SIG-M5 (cell line): Measurements from ENCODE around the gene POLR3B.
"Not testable (repeated sequence)": the region's sequence is repeated elsewhere in the genome, so short reads cannot be mapped to it uniquely, and the experiment has no call there.

Experiments
- DNase-seq: peaks from one replicate; lab custom pipeline; 2025; lab: John Stamatoyannopoulos, UW

The POLR3B gene

DNA sequence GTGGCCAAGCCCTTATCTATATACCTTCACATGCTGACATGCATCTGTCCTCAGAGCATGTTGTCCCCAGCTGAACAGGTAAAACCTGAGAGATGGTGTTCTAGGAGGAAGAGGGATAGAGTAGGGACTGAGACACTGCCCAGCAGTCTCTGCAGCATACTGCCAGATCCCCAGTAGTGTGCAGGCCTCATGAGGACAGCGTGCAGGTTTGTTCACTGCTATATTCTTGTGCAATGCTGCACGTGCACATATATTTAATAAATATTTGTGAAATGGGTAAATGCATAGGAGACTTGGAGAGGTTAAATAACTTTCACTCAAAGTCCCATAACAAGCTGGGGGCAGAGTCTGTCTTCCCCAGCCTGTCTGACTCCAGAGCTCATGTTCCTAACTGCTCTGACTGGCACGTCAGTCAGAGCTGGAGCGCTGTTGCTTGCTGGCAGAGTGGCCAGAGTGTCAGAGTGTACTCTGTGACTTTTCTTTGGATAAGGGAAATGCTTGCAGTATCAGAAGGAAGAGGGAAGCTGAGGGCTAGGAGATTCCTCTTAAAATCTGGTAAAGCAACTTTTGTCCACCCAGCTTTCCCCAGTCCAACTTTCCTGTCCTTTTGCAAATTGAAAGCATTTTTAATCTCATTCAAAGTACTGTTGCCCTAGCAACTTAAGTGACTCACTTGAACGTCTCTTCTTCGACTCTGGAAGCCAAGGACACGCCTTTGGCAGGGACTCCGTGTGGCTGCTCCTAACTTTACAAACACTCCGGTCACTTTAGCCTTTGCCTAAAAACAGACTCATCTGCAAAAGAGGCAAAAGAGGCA, 14.9 kb upstream of the POLR3B start:
- no peak for DNase-seq

DNA sequence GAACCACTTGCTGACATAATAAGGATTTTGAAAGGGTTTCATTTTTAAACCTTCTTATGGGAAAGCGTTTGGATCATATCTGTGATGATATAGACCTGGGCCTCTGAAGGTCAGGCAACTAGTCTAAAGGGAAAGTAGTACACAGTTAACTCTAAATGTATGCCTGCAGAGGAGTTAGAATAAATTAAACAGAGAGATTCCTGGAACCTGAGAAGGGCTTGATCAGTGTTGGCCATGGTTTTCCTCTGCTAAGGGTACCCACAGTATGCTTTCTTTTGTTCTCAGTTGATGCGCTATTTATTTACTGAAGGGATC, 14.4 kb upstream of the POLR3B start:
- DNase-seq = no peak

DNA sequence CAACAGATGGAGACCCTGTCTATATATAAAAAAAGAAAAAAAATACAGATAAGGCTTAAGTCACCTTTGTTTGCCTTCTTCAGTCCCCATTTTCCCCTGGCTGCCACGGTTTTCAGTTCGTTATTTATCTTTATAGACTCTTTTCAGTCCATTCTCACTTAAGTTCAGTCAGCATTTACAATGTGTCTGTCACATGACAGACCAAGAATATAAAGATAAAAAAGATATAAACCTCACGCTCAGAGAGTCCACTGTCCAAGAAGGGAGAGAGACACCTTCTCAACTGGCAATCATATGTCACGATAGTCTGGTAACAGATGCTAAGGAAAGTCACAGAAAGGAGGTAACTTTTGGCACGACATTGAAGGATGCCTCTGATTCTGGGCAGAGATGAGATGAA, 13.4 kb upstream of the POLR3B start:
- no peak for DNase-seq

DNA sequence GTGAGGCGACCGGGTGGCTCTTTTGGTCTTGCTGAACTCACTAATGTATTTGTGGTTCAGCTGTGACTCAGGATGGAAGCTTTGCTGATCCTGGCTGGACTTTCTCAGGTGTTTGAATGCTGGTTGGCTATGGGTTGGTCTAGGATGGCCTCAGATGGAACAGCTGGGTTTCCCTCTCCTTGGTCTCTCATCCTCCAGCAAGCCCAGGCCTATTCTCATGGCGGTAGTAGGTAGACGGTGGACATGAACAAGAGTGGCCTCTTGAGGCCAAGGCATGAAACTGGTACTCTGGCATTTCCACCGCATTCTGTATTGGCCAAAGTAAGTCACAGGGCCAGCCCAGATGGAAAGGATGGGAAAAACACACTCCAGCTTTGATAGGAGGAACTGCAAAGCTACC, 11.8 kb upstream of the POLR3B start:
- no peak for DNase-seq

DNA sequence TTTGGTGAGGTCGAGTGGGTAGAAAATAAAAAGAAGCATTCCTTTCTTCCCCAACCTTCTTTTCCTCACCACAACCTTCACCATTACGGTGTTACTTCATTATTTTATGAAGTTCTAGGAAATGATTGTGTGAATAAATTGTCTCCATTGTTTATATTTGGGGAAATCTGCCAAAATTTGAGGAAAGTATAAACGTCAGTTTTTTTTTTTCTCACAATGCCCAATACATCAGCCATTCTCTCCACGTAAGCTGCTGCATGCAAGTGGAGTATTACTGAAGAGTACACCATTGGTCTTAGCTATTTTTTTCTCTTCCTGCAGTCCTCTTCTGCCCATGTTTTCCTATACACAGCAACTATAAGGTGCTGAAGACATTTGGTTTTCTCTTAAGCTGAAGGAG, 9.1 kb upstream of the POLR3B start:
- DNase-seq = no peak

DNA sequence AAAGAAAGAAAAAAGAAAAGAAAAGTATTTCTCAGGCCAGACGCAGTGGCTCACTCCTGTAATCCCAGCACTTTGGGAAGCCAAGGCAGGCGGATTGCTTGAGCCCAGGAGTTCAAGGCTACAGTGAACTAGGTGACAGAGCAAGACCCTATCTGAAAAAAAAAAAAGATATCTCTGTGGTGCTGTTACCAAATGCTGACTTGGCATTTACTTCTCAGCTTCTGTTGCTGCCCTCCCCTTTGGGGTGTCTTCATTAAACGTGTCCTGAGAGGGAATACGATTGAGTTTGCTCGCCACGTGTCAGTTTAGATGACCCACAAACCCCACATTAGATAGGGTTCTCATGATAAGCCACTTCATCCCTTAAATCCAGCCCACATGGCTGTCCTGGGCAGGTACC, 4.4 kb upstream of the POLR3B start:
- DNase-seq = no peak

DNA sequence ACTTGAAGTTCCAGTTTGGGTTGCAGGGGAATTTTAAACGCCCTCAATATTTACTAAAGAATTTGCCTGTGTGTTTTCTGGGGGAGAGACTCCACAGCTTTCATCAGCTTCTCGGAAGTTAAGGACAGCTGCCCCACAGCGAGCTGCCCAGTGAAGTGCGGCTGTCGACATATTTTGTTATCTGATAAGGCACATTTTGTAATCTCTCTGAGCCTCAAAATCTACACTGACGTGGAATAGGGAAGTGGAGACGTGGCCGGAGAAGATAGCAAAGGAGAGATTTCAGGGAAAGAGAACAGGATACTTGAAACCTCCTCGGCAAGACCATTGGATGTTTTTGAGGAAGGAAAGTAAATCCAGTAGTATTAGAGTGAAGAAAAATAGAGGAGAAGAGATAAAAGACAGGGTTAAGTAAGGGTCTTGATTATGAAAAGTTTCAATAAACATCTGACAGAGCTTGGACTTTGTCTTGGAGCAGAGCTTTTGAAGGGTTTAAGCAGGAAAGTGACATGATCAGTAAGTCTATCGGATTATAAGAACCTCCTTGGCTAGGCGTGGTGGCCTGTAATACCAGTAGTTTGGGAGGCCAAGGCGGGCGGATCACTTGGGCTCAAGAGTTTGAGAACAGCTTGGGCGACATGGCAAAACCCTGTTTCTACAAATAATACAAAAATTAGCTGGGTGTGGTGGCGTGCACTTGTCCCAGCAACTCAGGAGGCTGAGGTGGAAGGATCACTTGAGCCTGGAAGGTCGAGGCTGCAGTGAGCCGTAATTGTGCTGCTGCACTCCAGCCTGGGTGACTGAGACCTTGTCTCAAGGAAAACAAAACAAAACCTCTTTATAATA, 1.1 kb downstream of the POLR3B start:
- peak; percentile 46 for DNase-seq

DNA sequence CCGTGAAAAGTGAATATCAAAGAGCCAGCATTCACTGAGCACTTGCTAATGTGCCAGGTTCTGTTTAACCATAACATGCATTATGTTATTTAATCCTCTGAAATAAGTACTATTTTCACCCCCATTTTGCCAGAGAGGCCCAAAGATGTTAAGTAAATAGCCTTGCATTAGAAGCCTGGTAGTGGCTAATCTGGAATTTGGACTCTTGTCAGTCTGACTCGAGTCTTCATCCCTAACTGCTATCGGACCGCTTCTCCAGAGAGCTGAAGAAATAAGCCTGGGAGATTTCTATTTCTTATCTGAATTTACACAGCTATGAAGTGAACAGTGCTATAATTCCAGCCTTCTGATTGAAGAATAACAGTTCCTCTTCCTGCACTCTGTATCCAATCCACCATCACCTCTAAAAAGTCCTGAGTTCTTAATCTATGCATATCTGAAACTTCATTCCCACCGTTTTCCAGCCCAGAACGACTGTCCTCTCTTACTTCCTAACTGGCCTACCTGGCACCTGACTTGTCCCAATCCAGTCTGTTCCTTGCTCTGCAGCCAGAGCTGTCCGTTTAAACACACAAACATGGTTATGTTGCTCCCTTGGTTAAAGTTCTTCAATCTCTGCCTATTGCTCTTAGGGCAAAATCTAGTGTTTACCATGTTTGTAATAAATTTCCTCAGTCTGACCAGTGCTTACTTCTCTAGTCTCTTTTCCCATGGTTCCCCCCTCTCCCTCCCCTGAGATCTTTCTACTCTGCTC, 2.3 kb downstream of the POLR3B start:
- DNase-seq = no peak

DNA sequence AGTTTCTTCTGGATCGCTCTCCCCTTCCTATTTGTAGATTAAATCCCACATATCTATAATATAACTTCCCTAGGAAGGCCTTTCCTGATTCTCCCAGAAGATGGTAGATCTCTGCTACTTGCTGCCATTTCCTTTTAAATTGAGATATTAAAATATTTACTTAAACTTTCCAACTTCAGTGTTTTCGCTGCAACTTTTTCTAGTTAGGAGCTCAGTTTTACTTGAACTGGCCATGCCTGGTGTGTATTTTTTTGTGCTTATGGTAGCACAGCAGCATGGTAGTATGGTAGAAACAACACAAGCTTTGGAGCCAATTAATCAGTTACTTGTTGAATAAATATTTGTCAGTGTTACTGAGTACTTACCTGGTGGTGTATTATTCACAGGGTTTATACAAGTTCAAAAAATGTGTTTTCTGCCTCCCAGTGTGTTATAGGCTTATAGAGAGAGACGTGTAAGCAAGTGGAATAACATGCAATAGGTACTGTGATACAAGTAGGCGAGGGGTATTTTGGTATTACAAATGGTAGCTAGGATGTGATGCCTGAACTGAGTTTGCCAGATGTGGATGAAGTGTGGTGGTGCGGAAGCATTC, 2.9 kb downstream of the POLR3B start:
- no peak for DNase-seq

DNA sequence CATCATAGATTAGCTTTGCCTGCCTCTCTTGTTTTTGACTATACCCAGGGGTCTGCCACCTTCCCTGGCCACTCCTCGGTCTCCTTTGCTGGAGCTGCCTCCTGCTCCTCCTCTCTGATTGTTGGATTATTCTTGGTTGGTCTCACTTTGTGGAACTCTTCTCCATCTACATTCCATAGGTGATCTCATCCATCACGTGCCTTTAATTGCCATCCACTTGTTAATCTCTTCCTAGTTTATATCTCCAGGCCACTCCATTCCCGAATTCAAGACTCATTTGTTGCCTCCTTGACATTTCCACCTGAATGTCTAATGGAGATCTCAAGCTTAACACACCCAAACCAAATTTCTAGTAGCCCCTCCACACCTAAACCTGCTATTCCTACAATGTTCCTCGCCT, 5.4 kb downstream of the POLR3B start:
- DNase-seq = no peak

DNA sequence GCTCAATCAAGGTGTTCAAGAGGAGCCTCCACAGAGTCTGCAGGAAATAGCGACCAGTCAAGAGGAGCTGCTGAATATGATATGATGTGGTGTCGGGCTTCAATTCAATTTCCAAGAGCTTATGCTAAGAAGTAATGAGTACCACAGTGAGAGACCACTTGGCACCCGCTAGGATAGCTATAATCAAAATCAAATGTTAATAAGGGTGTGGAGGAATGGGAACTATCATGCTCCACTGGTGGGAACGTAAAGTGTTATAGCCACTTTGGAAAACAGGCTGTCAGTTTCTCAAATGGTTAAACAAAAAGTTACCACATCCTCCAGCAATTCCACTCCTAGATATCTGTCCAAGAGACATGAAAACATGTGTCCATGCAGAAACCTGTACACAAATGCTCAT, 6.7 kb downstream of the POLR3B start:
- no peak for DNase-seq

DNA sequence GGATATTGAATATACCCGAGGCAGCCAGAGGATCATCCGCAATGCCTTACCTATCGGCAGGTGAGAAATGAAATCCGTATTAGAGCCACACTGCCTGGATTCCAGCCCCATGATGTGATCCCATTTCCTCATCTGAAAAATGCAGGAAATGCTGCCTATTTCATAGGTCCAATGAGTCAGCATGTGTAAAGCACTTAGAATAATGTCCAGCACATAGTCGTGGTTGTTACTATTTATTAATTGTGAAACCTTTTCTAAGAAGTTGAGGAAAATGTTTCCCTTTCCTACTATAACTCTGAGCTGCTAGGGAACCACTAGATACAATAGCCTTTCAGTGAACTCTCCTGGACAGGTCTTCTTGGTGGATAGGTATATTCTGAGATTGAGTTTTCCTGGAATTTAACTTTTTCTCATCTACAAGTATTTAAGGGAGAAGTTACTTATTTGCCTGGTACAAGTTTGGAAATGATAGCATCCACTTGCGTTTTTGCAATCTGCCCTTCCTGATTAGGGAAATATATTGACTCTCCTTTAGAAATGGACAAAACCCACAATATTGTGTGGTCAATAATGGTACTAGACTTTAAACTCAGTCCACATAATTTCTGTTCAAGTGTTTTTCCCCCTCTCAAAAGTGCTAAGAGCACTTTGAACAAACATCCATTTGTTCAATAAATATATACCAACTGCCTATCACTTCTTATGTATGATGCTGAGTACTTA, 12.2 kb downstream of the POLR3B start:
- no peak for DNase-seq

DNA sequence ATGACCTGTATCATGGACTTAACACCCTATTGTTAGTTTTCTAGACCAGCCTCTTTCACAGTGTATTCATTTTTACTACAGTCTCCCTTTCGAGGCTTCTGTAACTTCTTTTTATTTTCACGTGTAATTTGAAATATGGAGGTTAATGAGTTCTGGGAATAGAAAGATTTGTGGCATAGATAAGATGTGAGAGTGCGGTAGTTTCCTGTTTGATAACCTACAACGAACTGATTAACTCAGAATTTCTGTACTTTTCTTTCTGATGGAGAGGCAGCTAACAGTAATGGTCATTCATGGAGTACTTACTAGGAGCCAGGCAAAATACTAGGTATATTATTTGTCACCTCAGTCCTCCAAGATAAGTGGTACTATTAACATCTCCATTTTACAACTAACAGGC, 21.2 kb downstream of the POLR3B start:
- no peak for DNase-seq

DNA sequence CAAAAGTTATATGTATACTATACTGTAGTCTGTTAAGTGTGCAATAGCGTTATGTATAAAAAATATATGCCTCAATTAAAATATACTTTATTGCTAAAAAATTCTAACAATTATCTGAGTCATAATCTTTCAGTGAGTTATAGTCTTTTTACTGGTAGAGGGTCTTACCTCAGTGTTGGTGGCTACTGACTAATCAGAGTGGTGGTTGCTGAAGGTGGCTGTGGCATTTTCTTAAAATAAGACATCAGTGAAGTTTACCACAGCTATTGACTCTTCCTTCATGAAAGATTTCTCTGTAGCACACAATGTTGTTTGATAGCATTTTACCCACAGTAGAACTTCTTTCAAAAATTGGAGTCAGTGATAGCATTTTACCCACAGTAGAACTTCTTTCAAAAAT, 23.4 kb downstream of the POLR3B start:
- DNase-seq = no peak

DNA sequence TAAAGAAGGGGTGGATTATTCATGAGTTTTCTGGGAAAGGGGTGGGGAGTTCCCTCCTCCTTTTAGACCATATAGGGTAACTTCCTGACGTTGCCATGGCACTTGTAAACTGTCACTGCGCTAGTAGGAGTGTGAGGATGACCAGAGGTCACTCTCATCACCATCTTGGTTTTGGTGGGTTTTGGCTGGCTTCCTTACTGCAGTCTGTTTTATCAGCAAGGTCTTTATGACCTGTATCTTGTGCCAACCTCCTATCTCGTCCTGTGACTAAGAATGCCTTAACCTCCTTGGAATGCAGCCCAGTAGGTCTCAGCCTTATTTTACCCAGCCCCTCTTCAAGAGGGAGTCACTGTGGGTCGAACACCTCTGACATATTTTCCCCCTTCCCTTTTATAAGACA, 24.3 kb downstream of the POLR3B start:
- not testable (repeated sequence) for DNase-seq

DNA sequence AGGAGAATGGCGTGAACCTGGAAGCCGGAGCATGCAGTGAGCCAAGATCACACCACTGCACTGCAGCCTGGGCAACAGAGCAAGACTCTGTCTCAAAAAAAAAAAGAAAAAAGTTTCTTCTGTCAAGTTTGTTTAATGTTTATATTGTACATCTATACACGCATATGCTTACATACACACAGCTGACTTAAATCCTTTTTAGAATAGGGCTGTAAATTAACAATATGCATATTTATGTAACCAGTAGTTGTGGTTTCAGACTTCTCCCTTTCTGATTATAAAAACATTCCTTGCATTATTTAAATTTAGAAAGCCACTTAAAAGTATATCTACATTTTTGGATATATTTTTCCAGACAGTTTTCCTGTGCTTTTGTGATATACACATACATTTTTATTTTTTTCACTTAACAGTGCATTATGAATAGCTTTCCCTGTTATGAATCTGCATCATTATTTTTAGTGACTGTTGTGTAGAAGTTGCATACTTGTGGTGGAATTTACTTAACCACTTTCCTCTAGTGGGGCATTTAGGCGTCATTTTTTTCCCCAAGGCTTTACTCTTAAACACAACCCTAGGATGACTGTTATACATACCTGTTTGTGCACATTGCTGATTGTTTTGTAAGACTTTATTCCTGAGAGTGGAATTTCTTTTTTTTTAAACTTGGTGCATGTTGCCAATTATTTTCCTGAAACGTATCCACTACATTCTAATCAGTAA, 29.4 kb downstream of the POLR3B start:
- no peak for DNase-seq

DNA sequence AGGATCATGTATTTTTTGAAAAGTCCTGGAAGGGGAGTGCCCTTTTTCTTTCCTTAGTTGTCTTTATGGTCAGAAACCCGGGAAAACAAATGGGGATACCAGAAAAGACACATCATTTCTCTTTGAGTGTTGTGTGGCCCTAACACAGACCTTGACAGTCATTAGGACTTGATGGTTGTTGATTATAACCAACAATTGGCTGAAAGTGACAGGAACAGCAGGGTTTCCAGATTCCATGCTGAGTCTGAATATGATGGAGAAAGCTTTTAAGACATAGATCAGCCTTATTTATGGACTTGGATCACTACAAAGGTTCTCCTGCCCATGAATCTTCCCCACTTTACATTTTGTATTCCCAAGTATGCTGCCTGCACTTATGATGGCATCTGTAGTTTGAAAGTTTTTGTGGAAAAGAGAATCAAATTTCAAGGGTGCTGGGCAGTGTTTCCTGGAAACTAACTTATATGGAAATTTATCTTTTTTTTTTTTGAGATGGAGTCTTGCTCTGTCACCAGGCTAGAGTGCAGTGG, 30.4 kb downstream of the POLR3B start:
- no peak for DNase-seq

DNA sequence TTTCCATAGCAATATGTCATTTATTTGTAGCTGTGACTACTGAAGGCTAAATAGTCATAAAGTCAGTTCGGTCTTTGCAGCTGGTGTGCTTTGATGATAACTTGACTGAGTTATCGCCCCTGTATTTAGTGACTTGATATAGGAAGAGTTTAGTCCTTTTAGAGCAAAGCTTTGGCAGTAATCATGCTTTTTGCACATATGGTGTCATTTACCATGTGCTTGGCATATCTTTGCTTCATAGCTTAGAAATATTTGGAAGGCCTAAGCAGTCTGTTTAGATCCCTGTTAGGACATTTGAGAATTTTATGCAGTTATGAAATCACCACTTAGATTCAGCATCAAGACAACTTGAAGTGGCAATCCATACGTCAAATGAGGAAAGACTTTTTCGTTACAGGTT, 31.6 kb downstream of the POLR3B start:
- no peak for DNase-seq

DNA sequence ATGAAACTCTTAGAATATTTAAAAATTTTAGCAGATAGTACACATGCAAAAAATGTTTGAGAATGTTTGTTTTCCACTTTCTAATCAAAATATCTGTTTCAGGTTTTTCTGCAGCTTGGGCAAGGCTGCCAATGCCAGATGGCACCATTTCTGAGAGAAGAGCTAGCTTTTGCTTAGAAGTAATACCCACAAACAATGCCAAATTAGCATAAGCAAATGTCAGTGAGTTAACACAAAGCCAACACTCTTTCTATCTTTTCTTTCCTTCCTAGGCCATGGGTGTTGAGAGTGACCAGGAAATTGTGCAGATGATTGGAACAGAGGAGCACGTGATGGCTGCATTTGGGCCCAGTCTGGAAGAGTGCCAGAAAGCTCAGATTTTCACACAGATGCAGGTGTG, 35.2 kb downstream of the POLR3B start:
- DNase-seq = no peak

DNA sequence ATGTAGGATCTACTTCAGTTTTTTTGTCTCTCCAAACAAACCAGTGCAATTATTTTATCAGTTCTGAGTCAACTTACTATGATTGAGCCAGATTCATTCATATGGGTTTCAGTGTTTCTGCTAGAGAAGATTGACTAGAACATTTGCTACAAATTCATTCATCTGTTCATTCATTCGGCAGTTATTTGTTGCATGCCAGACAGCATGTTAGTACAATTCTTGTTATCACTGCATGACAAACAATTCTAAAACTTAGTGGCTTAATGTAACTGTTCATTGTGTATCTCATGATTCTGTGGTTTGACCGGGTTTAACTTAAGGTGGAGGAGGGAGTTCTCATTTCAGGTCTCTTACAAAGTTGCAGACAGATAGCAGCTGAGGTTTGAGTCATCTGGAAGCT, 52.3 kb downstream of the POLR3B start:
- DNase-seq = no peak

DNA sequence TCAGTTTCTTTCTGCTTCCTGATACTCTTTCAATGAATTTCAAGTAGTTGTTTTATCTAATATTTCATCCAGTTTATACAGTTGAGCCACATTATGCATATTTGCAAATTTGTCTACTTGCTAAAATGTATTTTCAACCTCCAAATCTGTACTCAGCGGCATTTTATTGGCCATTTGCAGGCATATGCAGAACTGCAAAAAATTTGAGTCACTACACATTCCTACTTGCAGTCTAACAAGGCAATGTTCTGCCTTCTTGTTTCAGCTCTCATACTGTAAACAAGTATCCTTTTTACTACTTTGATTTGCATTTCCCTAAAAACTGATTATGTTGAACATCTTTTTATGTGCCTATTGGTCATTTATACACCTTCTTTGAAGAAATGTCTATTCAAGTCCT, 55.0 kb downstream of the POLR3B start:
- no peak for DNase-seq
